HG03108 (cell line): Measurements from ENCODE around the gene NELFA.

ENCODE experiments used
- ATAC-seq: cut with Tn5 transposase; IDR thresholded peaks from one replicate; pipeline ENCODE4 v1.9.1; 2021; ENCODE audit warnings: moderate library complexity; ENCODE audit not compliant: unreplicated experiment

Gene NELFA

DNA sequence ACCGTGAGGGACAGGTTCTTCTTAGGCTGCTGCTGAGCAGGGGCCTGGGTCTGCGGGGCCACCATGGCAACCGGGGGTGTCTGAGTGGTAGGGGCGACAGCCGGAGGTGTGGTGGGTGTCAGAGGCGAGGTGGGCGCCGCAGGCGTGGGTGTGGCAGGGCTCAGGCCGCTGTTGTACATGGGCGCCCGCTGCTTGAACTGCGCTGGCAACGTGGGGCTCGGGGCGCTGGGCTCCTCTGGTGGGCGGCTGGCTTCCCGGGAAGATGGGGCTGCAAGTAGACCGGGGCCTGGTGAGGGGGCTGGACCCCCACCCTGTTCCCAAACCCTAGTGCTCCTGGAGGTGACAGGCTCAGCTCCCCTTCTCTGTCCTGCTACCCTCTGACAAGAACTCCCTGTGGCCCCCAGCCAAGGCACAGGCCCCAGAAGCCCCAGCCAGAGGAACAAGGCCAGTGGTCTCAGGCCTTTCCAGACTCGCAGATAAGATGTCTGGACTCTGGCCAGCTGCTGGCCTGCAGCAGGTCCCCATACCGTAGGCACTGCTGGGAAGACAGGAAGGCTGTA is 24.8 kb downstream of the NELFA start:
- no peak for ATAC-seq

DNA sequence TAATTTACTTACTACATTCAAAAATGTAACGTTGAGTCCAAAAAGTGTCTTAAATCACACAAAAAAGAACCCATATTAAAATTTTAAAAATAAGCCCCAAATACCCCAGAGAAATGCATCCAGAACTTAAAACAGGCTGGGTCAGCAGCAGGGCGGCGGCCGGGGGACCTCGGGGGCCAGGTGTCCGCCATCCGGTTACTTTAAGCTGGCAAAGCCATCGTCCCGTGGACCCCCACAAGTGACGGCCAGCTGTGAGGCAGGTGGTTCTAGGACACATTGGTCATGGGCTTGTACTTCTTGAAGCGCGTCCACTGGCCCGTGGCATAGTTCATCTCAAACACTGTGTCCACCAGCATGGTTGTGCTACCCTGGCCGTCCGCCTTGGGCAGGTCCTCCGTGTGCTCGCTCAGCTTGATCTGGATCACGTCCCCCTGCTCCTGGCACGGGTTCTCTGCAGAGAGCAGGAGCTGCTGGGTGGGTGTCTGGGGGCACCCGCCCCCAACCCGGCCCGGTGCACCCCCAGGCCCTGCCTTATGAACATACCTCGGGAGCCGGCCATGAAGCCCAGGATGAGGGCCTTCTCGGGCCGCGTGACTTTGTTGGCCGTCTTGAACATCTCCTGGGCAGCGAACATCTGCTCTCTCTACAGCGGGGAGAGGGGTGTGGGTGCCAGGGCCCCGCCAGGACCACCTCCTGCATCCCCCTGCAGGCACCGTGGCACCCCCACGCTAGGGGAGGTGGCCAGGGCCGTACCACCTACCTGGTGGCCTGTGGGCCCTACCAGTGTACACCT is 25.5 kb downstream of the NELFA start:
- no peak for ATAC-seq

DNA sequence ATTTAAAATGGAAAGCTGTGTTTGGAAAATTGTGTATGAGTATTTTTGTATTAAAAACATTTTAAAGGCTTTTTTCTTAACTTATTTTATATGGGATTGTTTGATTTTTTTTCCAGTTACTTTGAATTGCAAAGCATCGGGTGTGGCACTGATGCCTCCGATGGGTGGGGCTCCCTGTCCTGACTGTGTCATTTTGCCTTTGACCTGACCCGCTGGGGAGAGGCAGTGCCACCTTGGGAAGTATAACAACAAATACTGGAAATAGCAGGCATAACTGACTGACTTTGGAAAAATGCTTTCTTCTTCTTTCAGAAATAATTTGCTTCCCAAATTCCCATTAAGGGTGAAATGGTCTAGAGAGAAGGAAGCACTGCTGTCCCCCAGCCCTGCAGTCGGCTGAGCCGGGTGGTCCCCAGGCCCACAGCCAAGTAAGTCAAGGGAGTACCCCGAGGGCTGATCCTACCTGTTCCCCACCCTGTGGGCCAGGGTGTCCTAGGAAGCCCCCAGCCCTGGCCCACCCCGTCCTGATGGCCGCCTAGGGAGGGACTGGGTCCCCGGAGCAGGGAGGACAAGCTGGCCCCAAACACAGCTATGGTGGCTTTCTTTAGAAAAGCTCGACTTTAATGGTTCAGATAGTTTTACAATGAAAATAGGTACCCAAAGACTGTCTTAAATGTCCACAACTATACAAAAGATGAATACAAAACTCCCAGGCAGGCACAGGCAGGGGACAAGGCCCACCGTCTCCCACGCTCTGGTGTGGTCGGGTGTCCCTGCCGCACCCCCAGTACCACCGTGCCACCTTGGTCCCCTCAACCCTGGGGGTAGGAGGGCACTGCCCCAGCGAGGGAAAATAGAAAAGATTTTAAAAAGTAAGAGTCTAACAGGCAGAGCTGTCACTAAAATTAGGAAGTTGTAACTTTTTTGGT is 26.4 kb downstream of the NELFA start:
- no peak for ATAC-seq

DNA sequence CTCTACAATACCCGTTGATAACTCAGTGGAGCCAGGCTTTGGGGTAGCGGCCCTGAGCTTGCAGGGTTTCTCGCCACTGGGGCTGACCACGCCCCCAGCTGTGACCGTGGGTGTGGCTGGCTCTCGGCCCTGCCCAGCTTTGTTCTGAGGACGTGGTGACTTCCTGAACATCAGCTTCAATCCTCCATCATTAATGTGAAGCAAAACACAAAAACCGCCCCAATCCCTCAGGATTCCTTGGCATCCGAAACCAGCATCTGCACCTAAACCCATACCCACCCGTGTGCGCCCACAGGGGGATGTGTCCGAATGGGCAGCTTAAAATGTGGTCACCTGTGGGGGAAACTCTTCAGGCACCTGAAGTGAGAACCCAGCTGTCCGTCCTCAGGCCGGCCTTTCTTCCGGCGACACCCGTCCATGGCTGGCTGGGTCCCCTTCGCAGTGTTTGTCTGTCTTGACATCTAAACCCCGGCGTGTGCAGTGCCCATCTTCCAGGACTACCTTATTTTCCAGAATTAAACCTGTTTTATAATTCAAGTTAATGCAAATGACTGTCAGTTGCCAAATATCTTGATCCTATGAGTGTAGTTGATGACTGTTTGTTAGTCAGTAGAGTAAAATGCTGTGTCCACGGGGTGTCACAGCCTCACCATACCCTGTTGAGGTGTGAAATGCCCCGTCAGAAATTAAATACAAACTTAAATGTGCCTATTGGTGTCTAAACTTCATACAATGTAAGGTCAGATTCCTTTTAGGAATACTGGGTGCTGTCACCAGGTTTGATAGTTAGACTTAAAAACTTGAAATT is 27.3 kb downstream of the NELFA start:
- no peak for ATAC-seq

DNA sequence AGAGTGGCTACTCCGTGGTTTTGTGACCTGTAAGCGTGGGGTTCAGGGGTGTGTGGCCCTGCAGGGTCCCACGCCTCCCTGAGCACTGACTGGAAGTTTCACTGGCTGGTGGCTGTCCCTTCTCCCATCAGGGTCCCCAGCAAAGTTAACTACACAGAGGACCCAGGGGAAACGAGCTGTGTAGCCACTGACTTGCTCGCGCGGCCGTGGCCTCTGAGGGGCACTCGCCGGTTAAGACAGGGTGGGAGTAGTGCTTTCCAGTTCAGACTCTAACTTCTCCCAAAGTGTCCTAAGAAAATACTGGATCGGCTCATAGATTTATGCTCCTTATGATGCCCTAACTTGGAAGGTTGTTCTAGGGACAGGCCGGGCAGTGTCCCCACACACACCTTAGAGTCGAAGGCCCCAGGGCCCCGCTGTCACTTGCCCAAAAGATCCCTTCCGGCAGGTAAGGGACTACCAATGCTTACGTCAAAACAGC is 28.2 kb downstream of the NELFA start:
- no peak for ATAC-seq

DNA sequence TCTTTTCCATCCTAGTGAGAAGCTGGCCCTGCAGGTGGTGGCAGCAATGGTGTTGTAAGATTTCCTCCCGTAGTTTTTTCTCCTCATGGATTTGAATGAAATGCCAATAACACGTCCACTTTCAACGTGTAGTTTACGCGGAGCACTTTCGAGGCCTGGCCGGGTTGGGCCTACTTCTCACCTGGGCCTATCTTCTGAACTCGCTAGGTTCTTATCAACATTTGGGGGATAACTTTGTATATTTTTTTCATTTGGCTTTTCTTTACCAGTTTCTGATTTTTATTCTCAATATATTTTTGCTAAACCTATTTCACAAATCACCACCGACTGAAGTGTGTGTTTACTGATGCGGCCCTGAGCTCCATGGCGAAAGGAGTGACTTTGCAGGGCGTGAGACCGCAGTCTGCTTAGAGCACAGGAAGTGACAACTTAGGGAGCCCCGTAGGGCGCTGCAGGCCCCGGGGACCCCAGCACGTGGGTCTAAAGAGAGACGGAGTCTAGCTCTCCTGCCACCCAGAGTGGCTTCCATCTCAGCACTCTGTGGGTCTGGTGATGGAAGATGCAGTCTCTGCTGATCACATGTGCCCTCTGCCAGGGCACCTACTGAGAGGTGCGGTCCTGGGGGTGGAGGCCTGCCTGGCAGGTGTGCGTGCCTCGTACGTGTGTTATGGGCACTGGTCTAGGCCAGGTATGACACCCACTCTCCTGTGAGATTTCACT is 29.1 kb downstream of the NELFA start:
- ATAC-seq, result no peak

DNA sequence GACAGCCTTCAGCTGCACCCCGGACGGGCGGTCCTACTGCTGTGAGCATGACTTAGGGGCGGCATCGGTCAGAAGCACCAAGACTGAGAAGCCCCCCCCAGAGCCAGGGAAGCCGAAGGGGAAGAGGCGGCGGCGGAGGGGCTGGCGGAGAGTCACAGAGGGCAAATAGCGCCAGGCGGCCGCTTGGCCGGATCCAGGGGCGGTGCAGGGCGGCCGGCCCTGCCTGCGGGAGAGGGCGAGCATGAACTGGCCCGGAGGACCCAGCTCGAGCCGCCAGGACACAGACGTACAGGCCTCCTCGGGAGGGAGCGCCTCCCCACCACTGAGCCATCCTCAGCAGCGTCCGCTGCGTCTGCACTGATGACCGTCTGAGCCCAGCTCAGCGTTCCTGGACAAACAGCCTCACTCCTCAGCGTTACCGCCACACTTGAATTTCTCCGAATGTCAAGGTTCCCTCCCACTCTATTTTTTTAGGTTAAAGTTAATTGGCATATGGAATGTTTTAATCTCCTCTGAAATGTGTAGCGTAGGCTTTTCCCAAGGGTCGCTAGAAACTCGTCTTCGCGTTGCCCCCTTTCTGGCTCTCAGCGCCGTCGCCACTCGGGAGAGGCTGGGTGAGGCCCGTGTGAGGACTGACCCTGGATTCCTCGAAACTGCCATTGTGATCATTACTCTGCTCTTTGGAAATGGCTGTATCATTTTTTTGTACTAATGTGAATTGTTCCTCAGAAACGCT is 29.9 kb downstream of the NELFA start:
- ATAC-seq, result no peak

DNA sequence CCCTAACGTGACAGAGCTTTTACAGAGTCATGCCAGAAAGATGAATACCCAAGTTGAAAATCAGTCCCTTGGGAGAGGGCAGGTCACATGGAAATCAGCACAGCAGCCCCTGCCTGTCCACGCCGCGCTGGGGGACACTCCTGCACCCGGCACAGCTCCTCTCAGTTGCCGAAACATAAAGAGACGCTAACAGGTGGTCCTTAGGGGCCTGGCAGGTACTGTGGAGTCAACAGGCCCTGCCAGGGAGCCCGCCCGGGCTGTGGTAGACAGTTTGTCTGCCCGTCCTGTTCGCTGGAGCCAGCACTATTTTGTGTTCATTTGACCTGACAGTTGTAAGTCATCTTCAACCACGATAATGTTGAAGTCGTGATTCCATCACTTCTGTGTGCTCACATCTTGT is 30.5 kb downstream of the NELFA start:
- ATAC-seq, result no peak

DNA sequence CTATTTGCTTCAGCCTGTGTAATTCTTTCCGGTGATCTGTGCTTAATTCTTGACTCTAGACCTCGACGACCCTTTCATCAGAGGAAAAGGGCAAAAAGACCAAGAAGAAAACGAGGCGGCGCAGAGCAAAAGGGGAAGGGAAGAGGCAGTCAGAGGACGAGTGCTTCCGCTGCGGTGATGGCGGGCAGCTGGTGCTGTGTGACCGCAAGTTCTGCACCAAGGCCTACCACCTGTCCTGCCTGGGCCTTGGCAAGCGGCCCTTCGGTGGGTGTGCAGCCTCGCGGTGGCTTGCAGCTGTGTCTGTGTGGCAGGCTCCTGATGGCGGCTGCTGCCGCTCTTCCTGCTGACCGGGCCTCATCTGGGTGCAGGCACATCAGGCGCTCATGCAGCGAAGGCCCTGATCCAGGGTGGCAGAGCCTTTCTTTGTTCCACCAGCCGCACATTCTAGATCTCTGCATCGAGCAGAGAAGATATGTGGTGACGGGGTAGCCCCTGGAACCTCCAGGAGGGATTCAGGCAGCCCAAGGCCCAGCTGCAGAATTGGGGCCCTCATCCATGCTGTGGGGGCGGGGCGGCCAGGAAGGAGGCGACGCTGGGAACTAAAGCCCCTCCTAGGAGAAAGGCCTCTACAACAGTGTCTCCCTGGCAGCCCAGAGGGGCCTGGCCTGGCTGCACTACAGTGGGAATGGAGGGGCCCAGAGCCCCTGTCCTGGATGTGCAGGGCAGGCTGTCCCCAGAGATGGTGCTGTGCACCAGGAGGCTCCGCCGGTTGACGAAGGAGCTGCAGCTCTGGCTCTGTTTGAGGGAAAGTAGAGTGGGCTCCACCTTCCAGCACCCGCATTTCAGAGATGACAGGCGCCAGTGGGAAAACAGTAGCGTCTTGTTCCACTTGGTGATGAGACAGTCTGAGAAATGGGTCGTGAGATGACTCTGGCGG is 32.1 kb downstream of the NELFA start:
- ATAC-seq, result no peak

DNA sequence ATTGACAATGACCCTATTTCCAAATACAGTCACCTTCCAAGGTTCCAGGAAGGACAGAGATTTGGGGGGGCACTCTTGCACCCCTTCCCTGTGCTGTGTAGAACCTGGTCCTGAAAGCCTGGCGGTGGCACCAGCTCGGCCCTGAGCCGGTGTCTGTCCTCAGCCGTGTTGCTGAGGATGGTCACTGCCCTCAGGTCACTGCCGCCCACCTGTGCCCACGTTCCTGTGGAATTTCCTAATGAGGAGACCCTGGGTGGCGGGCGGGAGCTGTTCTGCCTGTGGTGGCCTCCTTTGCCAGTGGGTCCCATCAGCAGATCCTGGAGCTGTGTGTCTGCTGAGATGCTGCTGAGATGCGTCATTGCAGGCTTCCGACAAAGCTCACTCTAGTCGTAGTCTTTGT is 32.9 kb downstream of the NELFA start:
- no peak for ATAC-seq

DNA sequence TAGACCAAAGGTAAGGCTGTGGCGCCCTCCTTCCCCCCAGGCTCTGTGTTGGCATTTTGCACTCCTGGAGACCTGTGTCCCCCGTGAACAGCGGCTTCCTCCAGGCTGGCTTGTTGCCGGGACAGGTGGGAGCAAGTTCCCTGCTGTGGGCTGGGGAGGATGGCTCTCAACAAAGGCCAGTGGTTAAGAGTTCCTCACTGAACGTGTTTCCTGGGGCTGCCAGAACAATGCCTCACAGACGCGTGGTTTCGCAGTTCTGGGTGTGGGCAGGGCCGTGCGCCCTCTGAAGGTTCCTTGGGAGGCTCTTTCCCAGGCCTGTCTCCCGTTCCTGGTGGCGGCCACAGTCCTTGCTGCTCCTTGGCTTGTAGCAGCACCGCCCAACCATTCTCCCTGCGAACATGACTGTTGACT is 33.4 kb downstream of the NELFA start:
- no peak for ATAC-seq

DNA sequence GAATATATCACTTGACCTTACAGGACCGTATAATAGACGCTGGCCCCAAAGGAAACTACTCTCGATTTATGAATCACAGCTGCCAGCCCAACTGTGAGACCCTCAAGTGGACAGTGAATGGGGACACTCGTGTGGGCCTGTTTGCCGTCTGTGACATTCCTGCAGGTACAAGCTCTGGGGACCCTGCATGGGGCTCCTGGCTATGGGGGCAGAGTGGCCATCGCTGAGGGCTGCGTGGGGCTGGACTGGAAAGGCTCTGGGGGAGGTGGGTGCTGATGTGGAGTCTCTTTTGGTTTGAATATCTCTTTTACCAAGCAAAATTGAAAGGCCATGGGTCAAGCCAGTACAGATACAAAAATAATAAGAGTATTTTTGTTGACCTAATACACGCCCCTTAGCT is 33.9 kb downstream of the NELFA start:
- ATAC-seq, result no peak

DNA sequence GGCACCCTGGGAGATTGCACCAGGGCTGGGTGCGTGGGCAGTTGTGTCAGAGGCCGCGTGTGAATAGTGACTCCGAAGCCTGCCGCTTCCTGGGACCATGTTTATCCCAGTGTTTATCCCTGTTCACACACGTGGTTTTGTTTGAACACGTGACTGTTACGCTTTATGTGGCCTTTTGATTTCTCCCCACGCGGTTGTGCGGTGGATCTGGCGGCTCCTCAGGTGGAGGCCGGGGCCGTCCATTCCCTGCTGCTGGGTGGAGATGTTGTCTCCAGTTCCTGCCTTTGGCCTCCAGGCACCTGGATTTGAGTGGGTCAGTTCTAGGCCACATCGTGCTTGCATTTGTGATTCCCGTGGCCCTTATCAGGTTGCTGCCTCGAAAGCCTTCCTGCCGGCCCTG is 35.1 kb downstream of the NELFA start:
- no peak for ATAC-seq

DNA sequence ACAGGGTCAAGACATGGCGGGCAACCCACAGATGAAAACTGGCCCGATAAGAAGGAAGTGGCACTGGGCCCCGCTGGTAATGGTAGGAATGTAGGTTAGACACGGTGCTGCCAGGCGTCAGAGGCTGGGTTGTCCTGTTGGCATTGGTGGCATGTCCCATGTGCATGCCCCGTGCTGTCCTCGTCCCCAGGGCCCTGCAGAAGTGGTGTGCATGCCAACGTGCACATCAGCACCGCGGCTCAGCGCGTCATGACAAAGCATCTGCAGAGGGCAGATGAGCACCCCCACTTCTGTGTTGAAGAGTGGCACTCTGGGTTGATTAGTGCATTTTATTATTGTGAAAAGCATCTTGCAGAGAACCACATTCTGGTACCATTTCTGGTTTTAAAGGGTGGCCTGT is 35.6 kb downstream of the NELFA start:
- no peak for ATAC-seq

DNA sequence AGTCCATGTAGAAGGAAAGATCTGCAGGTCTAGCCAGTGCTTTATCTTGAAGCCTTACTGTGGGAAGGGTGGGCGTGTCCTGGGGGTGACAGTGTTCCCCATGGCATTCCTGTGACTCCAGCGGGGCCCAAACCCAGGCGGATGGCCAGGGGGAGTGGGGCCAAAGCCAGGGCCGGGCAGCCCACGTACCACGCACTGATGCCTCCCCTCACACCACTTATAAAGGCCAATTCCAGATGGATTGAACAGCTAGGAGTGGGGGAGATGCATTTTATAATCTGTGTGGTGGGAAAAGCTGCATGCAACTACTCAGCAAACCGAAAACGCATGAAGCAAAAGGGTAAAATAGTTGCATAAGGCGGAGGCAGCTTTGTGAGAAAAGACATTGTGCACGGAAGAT is 36.4 kb downstream of the NELFA start:
- ATAC-seq, result no peak

DNA sequence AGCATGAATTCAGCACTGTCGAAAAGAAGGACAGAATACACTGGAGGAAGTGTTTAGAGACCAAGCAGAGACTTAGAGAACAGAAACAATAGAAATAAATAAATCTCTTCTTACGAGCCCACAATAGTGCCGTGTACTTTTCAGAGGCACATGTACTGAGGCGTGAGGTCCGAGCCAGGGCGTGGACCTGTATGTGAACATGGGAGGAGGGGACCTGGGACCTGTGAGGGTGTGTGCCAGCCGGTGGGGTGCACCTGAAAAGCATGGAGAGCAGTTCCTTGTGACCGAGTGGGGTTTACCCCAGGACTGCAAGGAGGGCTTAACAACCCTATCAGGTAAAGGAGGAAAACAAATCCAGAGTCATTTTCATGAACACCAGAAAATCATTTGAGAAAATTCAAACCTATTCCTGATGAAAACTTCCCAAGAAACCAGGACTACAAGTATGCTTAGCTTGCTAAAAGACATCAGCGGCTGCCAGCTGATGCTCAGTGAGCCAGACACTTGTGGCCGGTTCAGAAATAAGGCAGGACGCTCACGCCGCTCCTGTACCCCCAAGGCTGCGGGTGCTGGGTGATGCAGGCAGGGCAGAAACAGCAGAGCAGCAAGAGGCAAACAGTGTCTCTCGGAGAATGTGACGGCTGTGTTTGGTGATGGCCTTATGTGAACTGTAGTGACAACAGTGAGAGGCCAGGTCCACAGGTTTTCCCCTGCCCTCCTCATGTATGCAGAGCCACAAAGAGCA is 37.1 kb downstream of the NELFA start:
- ATAC-seq, result no peak

DNA sequence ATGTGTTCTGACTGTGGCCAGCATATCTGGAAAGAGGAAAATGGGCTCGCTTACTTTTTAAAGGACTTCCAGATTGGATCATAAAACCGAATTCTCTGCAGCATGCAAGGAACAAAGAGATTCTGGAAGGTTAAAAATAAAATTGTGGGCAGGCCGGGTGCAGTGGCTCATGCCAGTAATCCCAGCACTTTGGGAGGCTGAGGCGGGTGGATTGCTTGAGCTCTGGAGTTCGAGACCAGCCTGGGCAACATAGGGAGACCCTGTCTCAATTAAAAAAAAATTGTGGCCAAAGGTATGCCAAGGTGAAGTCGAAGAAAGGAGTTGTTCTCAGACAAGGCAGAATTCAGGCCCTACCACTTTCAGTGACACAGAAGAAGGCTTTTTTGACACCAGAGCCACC is 37.8 kb downstream of the NELFA start:
- ATAC-seq, result no peak
